GM12892 (cell line): ENCODE measurements around the gene SDK2.

Experiments
- POLR2A ChIP-seq: IDR thresholded peaks from 2 replicates; pipeline ENCODE4 v1.6.1; 2011; ENCODE audit warnings: low read depth, low read length, control low read depth
- POLR2AphosphoS5 ChIP-seq: IDR thresholded peaks from 2 replicates; pipeline ENCODE4 v1.6.1; 2011; ENCODE audit warnings: low read depth, low read length, control low read depth
- TAF1 ChIP-seq: IDR thresholded peaks from 2 replicates; pipeline ENCODE4 v1.6.1; 2011; ENCODE audit warnings: low read depth, mild to moderate bottlenecking, control low read depth, low read length, borderline replicate concordance

GRCh38 chr17:73691321-73691766 is 47.1 kb upstream of the SDK2 start:
- no peak for TF ChIP-seq POLR2A
- no peak for TF ChIP-seq POLR2AphosphoS5
- no peak for TF ChIP-seq TAF1
